H9 (cell line): ENCODE measurements around the gene TRIB2. TPM values are rescaled to one million over a fixed set of nuclear protein-coding genes. Genes with fewer than 3 reads are reported as not detected.

ENCODE experiments used
- DNase-seq: peaks from one replicate; pipeline ENCODE4 v3.0.0-alpha.2; 2017
- H2AFZ ChIP-seq: one replicate; pipeline ENCODE4 v1.6.1; 2013; ENCODE audit warnings: mild to moderate bottlenecking, low read length, control low read depth, moderate library complexity
- H2AK5ac ChIP-seq: 2 replicates; pipeline ENCODE4 v1.6.1; 2013; ENCODE audit warnings: low read length, control low read depth, mixed read lengths; ENCODE audit not compliant: insufficient read length
- H2BK120ac ChIP-seq: one replicate; pipeline ENCODE4 v1.6.1; 2013; ENCODE audit warnings: low read depth, mild to moderate bottlenecking, low read length, control low read depth, inconsistent platforms; ENCODE audit not compliant: poor library complexity, severe bottlenecking
- H2BK12ac ChIP-seq: 2 replicates; pipeline ENCODE4 v1.6.1; 2013; ENCODE audit warnings: low read length, control low read depth, mixed read lengths, low read depth; ENCODE audit not compliant: insufficient read length
- H2BK15ac ChIP-seq: 2 replicates; pipeline ENCODE4 v1.6.1; 2013; ENCODE audit warnings: low read depth, low read length, control low read depth
- H2BK20ac ChIP-seq: one replicate; pipeline ENCODE4 v1.6.1; 2013; ENCODE audit warnings: low read depth, mild to moderate bottlenecking, low read length, control low read depth, inconsistent platforms; ENCODE audit not compliant: poor library complexity, severe bottlenecking
- H2BK5ac ChIP-seq: 2 replicates; pipeline ENCODE4 v1.6.1; 2013; ENCODE audit warnings: low read length, control low read depth, mixed read lengths; ENCODE audit not compliant: insufficient read length
- H3K14ac ChIP-seq: 2 replicates; pipeline ENCODE4 v1.6.1; 2013; ENCODE audit warnings: low read length, control low read depth; ENCODE audit not compliant: insufficient read depth
- H3K18ac ChIP-seq: 2 replicates; pipeline ENCODE4 v1.6.1; 2013; ENCODE audit warnings: low read depth, mild to moderate bottlenecking, mixed read lengths, low read length, control low read depth; ENCODE audit not compliant: insufficient read length
- H3K23ac ChIP-seq: 2 replicates; pipeline ENCODE4 v1.6.1; 2013; ENCODE audit warnings: low read length, control low read depth, mixed read lengths, low read depth; ENCODE audit not compliant: insufficient read length
- H3K23me2 ChIP-seq: 2 replicates; pipeline ENCODE4 v1.6.1; 2013; ENCODE audit warnings: low read depth, mild to moderate bottlenecking, mixed read lengths, low read length, control low read depth; ENCODE audit not compliant: insufficient read length, poor library complexity, severe bottlenecking
- H3K27ac ChIP-seq: 2 replicates; pipeline ENCODE4 v1.5.1; 2013; ENCODE audit warnings: low read length, control low read depth, mixed read lengths, low read depth; ENCODE audit not compliant: insufficient read length
- H3K27me3 ChIP-seq: 2 replicates; pipeline ENCODE4 v1.6.1; 2013; ENCODE audit warnings: low read length, control low read depth, inconsistent platforms; ENCODE audit not compliant: insufficient read depth
- H3K4ac ChIP-seq: 2 replicates; pipeline ENCODE4 v1.6.1; 2013; ENCODE audit warnings: low read depth, mild to moderate bottlenecking, control low read depth, inconsistent platforms, low read length, moderate library complexity
- H3K4me1 ChIP-seq: 2 replicates; pipeline ENCODE4 v1.6.1; 2013; ENCODE audit warnings: low read length, control low read depth, inconsistent platforms; ENCODE audit not compliant: insufficient read depth
- H3K4me2 ChIP-seq: 2 replicates; pipeline ENCODE4 v1.6.1; 2013; ENCODE audit warnings: low read length, control low read depth, mixed read lengths; ENCODE audit not compliant: insufficient read length, insufficient read depth
- H3K56ac ChIP-seq: 2 replicates; pipeline ENCODE4 v1.6.1; 2013; ENCODE audit warnings: low read depth, mild to moderate bottlenecking, mixed read lengths, low read length, control low read depth; ENCODE audit not compliant: insufficient read length
- H3K79me1 ChIP-seq: 2 replicates; pipeline ENCODE4 v1.6.1; 2013; ENCODE audit warnings: low read depth, mild to moderate bottlenecking, moderate library complexity, low read length, control low read depth, inconsistent platforms; ENCODE audit not compliant: insufficient read depth, poor library complexity, severe bottlenecking
- H3K79me2 ChIP-seq: 2 replicates; pipeline ENCODE4 v1.6.1; 2013; ENCODE audit warnings: low read length, control low read depth, inconsistent platforms; ENCODE audit not compliant: insufficient read depth
- H3K9ac ChIP-seq: 2 replicates; pipeline ENCODE4 v1.6.1; 2013; ENCODE audit warnings: low read length, control low read depth, mixed read lengths; ENCODE audit not compliant: insufficient read length; ENCODE audit errors: extremely low read depth
- H3K9me3 ChIP-seq: one replicate; pipeline ENCODE4 v1.6.1; 2013; ENCODE audit warnings: low read depth, low read length, inconsistent platforms; ENCODE audit not compliant: control insufficient read depth
- H3T11ph ChIP-seq: one replicate; pipeline ENCODE4 v1.6.1; 2013; ENCODE audit warnings: mild to moderate bottlenecking, low read length, control low read depth, inconsistent platforms
- H4K20me1 ChIP-seq: one replicate; pipeline ENCODE4 v1.6.1; 2013; ENCODE audit not compliant: control insufficient read depth, insufficient read length, insufficient read depth
- H4K5ac ChIP-seq: 2 replicates; pipeline ENCODE4 v1.6.1; 2013; ENCODE audit warnings: low read depth, mild to moderate bottlenecking, mixed read lengths, low read length, control low read depth; ENCODE audit not compliant: insufficient read length
- H4K8ac ChIP-seq: replicated peaks from 2 replicates; pipeline ENCODE4 v1.6.1; 2013; ENCODE audit warnings: low read length, control low read depth, mixed read lengths, low read depth; ENCODE audit not compliant: insufficient read length
- H4K91ac ChIP-seq: 2 replicates; pipeline ENCODE4 v1.6.1; 2013; ENCODE audit warnings: low read depth, mild to moderate bottlenecking, moderate library complexity, mixed read lengths, low read length, control low read depth; ENCODE audit not compliant: insufficient read length
- H3K27ac Mint-ChIP-seq, 3 experiments: 2 replicates in 2 of 3; 3 replicates in 1 of 3; pipeline ENCODE4 v1.8.0; 2020 to 2021; ENCODE audit warnings: mixed read lengths in 3 of 3, mild to moderate bottlenecking in 1 of 3, moderate library complexity in 1 of 3
- H3K27me3 Mint-ChIP-seq: 2 replicates; pipeline ENCODE4 v1.8.0; 2021; ENCODE audit warnings: low read depth, mild to moderate bottlenecking, moderate library complexity, mixed read lengths
- H3K36me3 Mint-ChIP-seq, 3 experiments: 2 replicates in 2 of 3; 3 replicates in 1 of 3; pipeline ENCODE4 v1.8.0; 2020 to 2021; ENCODE audit warnings: low read depth in 3 of 3, mixed read lengths in 3 of 3; ENCODE audit not compliant: insufficient read depth in 1 of 3
- H3K4me1 Mint-ChIP-seq, 2 experiments: 2 replicates each; pipeline ENCODE4 v1.8.0; 2020; ENCODE audit warnings: mixed read lengths in 2 of 2
- H3K4me3 Mint-ChIP-seq, 2 experiments: 2 replicates in 1 of 2; 3 replicates in 1 of 2; pipeline ENCODE4 v1.8.0; 2020 to 2021; ENCODE audit warnings: mild to moderate bottlenecking in 2 of 2, mixed read lengths in 2 of 2, moderate library complexity in 1 of 2
- H3K9me3 Mint-ChIP-seq, 2 experiments: 2 replicates in 1 of 2; 3 replicates in 1 of 2; pipeline ENCODE4 v1.8.0; 2020; ENCODE audit warnings: mild to moderate bottlenecking in 2 of 2, mixed read lengths in 2 of 2, moderate library complexity in 1 of 2
- CTCF ChIP-seq: fragments of 200-600 bp; sonication (generic); conservative IDR thresholded peaks from 3 replicates; pipeline ENCODE4 v1.8.0; 2021; ENCODE audit warnings: antibody characterized with exemption, mild to moderate bottlenecking
- WGBS: extraction: QIAGEN DNeasy Blood & Tissue Kit; methylation state at CpG from one replicate; pipeline ENCODE4 v1.1.7; 2013; ENCODE audit warnings: missing lambda C conversion rate, low lambda C conversion rate, mixed read lengths; ENCODE audit not compliant: insufficient read length; ENCODE audit errors: extremely low coverage; 5-methylcytosine and 5-hydroxymethylcytosine counted together
- total RNA-seq: library from RNA; stranded (reverse); gene quantifications from 2 replicates; pipeline ENCODE4 v1.2.1, GENCODE V29; 2021

Gene TRIB2
- total RNA-seq, 1 experiment from 2014 or later, result 41.9 TPM

- Histone ChIP-seq H3K18ac (no peak overlapping the region), H3K27me3 (peaks cover 3% of the 10 kb centered on the region; the same call in 1 of the 2 replicates), H2AK5ac (no peak overlapping the region), H3K79me1 (no peaks in the 10 kb centered on the region), H3K27ac (no peak overlapping the region), H2BK20ac (no peak overlapping the region), H3K56ac (no peak overlapping the region), H3K4me2 (no peak overlapping the region), H2BK15ac (no peak overlapping the region), H2BK120ac (no peak overlapping the region), H3K14ac (no peak overlapping the region), H2BK12ac (no peak overlapping the region), H4K5ac (no peak overlapping the region), H2BK5ac (no peak overlapping the region), H3K4me1 (peaks cover 6% of the 10 kb centered on the region), H3K23ac (no peak overlapping the region), H3K9ac (no peak overlapping the region), H4K91ac (no peak overlapping the region), H3K79me2 (no peaks in the 10 kb centered on the region), H4K8ac (no peak overlapping the region), H3K9me3 (no peaks in the 10 kb centered on the region), H3K4ac (no peak overlapping the region), H2AFZ (no peak overlapping the region), H4K20me1 (no peaks in the 10 kb centered on the region), H3K23me2 (peaks cover 3% of the 10 kb centered on the region), H3T11ph (no peak overlapping the region)
- Mint-ChIP-seq H3K27ac (no peak overlapping the region), H3K4me3 (no peak overlapping the region), H3K36me3 (peaks cover 0 to 2% (median 0%) of the 10 kb centered on the region in 3 experiments; a peak in 2 of 7 replicates), H3K9me3 (peaks cover 0 to 4% of the 10 kb centered on the region in 2 experiments; a peak in 2 of 5 replicates), H3K27me3 (peaks cover 31% of the 10 kb centered on the region), H3K4me1 (peaks cover 27 to 36% of the 10 kb centered on the region in 2 experiments)
- WGBS, result no CpG with 5 or more reads among the region's 7 CpGs
- no peak for DNase-seq
- TF ChIP-seq CTCF, result no peak
These were observed 48.3 kb downstream of the TRIB2 start for GRCh38 chr2:12764849-12765605.
